HCT116 (cell line): ENCODE data around the gene PALMD. TPM values are rescaled to one million over a fixed set of nuclear protein-coding genes. Genes with fewer than 3 reads are reported as not detected.

Source experiments
- ATAC-seq: fragments of 200-7000 bp; cut with Tn5 transposase; 2 replicates; pipeline ENCODE4 v1.9.1; 2020; ENCODE audit warnings: mild to moderate bottlenecking, moderate library complexity
- BruUV-seq: library from RNA; stranded (reverse); fragments of 400-500 nt; replicated peaks from 2 replicates; lab custom pipeline; 2021; lab: Mats Ljungman, UMichigan
- CTCF ChIA-PET: fragments of 300-600 bp; sonication (Branson Sonifier 250); formaldehyde crosslinking; loops from one replicate; lab custom pipeline; 2021; ENCODE audit warnings: antibody characterized with exemption; lab: Charles Lee
- POLR2A ChIA-PET: fragments of 300-600, 350-600 bp; sonication (Branson Sonifier 250); formaldehyde crosslinking; loops from one replicate; lab custom pipeline; 2021; ENCODE audit warnings: antibody characterized with exemption; lab: Charles Lee
- RAD21 ChIA-PET, 2 experiments: fragments of 300-600 bp; sonication (Branson Sonifier 250); formaldehyde crosslinking; loops; one replicate each; lab custom pipeline; 2023; ENCODE audit warnings: low total read pairs in 2 of 2; ENCODE audit not compliant: uncharacterized antibody in 2 of 2, unreplicated experiment in 2 of 2, low non-redundant PET in 1 of 2; lab: Charles Lee
- DNase-seq: peaks from one replicate; pipeline ENCODE4 v3.0.0-alpha.2; 2010; ENCODE audit warnings: low read depth, low spot score
- H2AFZ ChIP-seq: fragments of 200-600 bp; shearing (Covaris generic), sonication (generic); 2 replicates; pipeline ENCODE4 v1.6.1; 2017; ENCODE audit warnings: low read depth, mixed run types, mixed read lengths, antibody characterized with exemption, low read length; ENCODE audit not compliant: poor library complexity, severe bottlenecking
- H3K27ac ChIP-seq: 2 replicates; pipeline ENCODE4 v1.5.1; 2012; ENCODE audit warnings: low read depth, low read length
- H3K27me3 ChIP-seq: fragments of 200-600 bp; sonication (generic); 2 replicates; pipeline ENCODE4 v1.6.1; 2016; ENCODE audit warnings: mixed run types, low read length, mixed read lengths; ENCODE audit not compliant: insufficient read depth
- H3K36me3 ChIP-seq, 2 experiments: fragments of 200-500 bp in 1 of 2; fragments of 200-600 bp in 1 of 2; sonication (Bioruptor generic) in 1 of 2; sonication (generic) in 1 of 2; 2 replicates each; pipeline versions ENCODE4 v1.5.1 to v1.6.1; 2014 to 2016; ENCODE audit warnings: low read length in 2 of 2, inconsistent platforms in 1 of 2, mixed read lengths in 1 of 2, mixed run types in 1 of 2; ENCODE audit not compliant: insufficient read depth in 2 of 2, control insufficient read depth in 1 of 2
- H3K4me1 ChIP-seq, 2 experiments: fragments of 200-600 bp in 1 of 2; sonication (generic) in 1 of 2; 2 replicates each; pipeline versions ENCODE4 v1.5.1 to v1.6.1; 2012 to 2017; ENCODE audit warnings: low read length in 2 of 2, inconsistent platforms in 1 of 2, mild to moderate bottlenecking in 1 of 2, mixed read lengths in 1 of 2, mixed run types in 1 of 2, moderate library complexity in 1 of 2; ENCODE audit not compliant: insufficient read depth in 2 of 2, control insufficient read depth in 1 of 2
- H3K4me2 ChIP-seq: fragments of 200-600 bp; sonication (generic); 2 replicates; pipeline ENCODE4 v1.6.1; 2017; ENCODE audit warnings: mixed run types, low read length, mixed read lengths
- H3K4me3 ChIP-seq, 2 experiments: fragments of 200-600 bp in 1 of 2; sonication (generic) in 1 of 2; replicated peaks in 1 of 2; 2 replicates each; pipeline ENCODE4 v1.5.1; 2011 to 2016; ENCODE audit warnings: low read length in 2 of 2, control low read depth in 1 of 2, low read depth in 1 of 2, mild to moderate bottlenecking in 1 of 2, mixed read lengths in 1 of 2, mixed run types in 1 of 2
- H3K79me2 ChIP-seq: fragments of 200-600 bp; sonication (generic); 2 replicates; pipeline ENCODE4 v1.6.1; 2017; ENCODE audit warnings: mild to moderate bottlenecking, mixed run types, low read length, moderate library complexity, mixed read lengths; ENCODE audit not compliant: insufficient read depth
- H3K9ac ChIP-seq: fragments of 200-600 bp; sonication (generic); 2 replicates; pipeline ENCODE4 v1.6.1; 2016; ENCODE audit warnings: low read length, mixed read lengths
- H3K9me2 ChIP-seq: fragments of 200-600 bp; sonication (generic), shearing (Covaris generic); 2 replicates; pipeline ENCODE4 v1.6.1; 2017; ENCODE audit warnings: mixed run types, mild to moderate bottlenecking, moderate library complexity; ENCODE audit not compliant: insufficient read depth
- H3K9me3 ChIP-seq, 2 experiments: fragments of 200-500 bp in 1 of 2; fragments of 200-600 bp in 1 of 2; sonication (Bioruptor generic) in 1 of 2; sonication (generic) in 1 of 2; 2 replicates each; pipeline ENCODE4 v1.6.1; 2014 to 2017; ENCODE audit warnings: low read length in 2 of 2, mixed read lengths in 2 of 2, inconsistent platforms in 1 of 2, low read depth in 1 of 2, mild to moderate bottlenecking in 1 of 2, mixed run types in 1 of 2, moderate library complexity in 1 of 2; ENCODE audit not compliant: control insufficient read depth in 1 of 2, insufficient read depth in 1 of 2
- H4K20me1 ChIP-seq: fragments of 200-600 bp; sonication (generic), shearing (Covaris generic); 2 replicates; pipeline ENCODE4 v1.6.1; 2017; ENCODE audit warnings: mixed run types, mild to moderate bottlenecking, moderate library complexity; ENCODE audit not compliant: insufficient read depth
- CEBPB ChIP-seq: IDR thresholded peaks from 2 replicates; pipeline ENCODE4 v1.6.1; 2012; ENCODE audit warnings: low read depth
- POLR2A ChIP-seq: IDR thresholded peaks from 2 replicates; pipeline ENCODE4 v1.7.0; 2011; ENCODE audit warnings: borderline replicate concordance; ENCODE audit not compliant: insufficient read depth, insufficient read length; ENCODE audit errors: extremely low read depth
- REST ChIP-seq: IDR thresholded peaks from 2 replicates; pipeline ENCODE4 v1.6.1; 2012; ENCODE audit warnings: low read depth
- SP1 ChIP-seq: IDR thresholded peaks from 2 replicates; pipeline ENCODE4 v1.6.1; 2012; ENCODE audit warnings: low read depth
- ZFX ChIP-seq: fragments of 450-650 bp; IDR thresholded peaks from 2 replicates; pipeline ENCODE4 v1.6.1; 2017
- ZNF274 ChIP-seq: fragments of 200-500 bp; sonication (Bioruptor generic); IDR thresholded peaks from 2 replicates; pipeline ENCODE4 v1.6.1; 2014; ENCODE audit warnings: mild to moderate bottlenecking, low read depth, low read length, inconsistent platforms
- intact Hi-C: fragments of 100-400 bp; cut with micrococcal nuclease; formaldehyde crosslinking; loops from 2 replicates; pipeline ENCODE4 v1.10.0; 2022
- total RNA-seq: library from RNA; stranded (reverse); gene quantifications from one replicate; pipeline ENCODE4 v1.2.1, GENCODE V29; 2021; ENCODE audit not compliant: unreplicated experiment

PALMD gene
- total RNA-seq, 1 experiment from 2014 or later = 0.12 TPM

GRCh38 chr1:99675994-99676393, 30.1 kb downstream of the PALMD start:
- TF ChIP-seq CEBPB = no peak
- TF ChIP-seq POLR2A = no peak
- no peak for TF ChIP-seq ZNF274
- no peak for TF ChIP-seq REST
- TF ChIP-seq ZFX = no peak
- H3K9me2 ChIP-seq = no peaks in the 10 kb centered on the region
- no peak overlapping the region for H3K4me3 ChIP-seq
- ATAC-seq = no peak
- intact Hi-C loops = no loop called here
- no peak overlapping the region for H3K27ac ChIP-seq
- H3K9ac ChIP-seq = no peak overlapping the region
- H3K79me2 ChIP-seq = no peaks in the 10 kb centered on the region
- no peaks in the 10 kb centered on the region for H3K9me3 ChIP-seq
- no peaks in the 10 kb centered on the region for H4K20me1 ChIP-seq
- H3K27me3 ChIP-seq = no peaks in the 10 kb centered on the region
- ChIA-PET RAD21 (no interaction called here), CTCF (no interaction called here), POLR2A (no interaction called here)
- H3K4me2 ChIP-seq = no peak overlapping the region
- no peak for DNase-seq
- H3K4me1 ChIP-seq = no peaks in the 10 kb centered on the region
- no peaks in the 10 kb centered on the region for H3K36me3 ChIP-seq
- no TSS peak for BruUV-seq
- no peak overlapping the region for H2AFZ ChIP-seq

- RAD21 ChIA-PET = no interaction called here
- Histone ChIP-seq H3K4me3 (no peak overlapping the region), H3K9ac (no peak overlapping the region), H3K27me3 (no peaks in the 10 kb centered on the region), H3K9me3 (no peaks in the 10 kb centered on the region), H2AFZ (no peak overlapping the region), H3K4me1 (no peaks in the 10 kb centered on the region), H3K4me2 (no peak overlapping the region), H3K9me2 (no peaks in the 10 kb centered on the region), H3K36me3 (no peaks in the 10 kb centered on the region), H3K27ac (no peak overlapping the region), H4K20me1 (no peaks in the 10 kb centered on the region), H3K79me2 (no peaks in the 10 kb centered on the region)
- CTCF ChIA-PET = no interaction called here
- TF ChIP-seq SP1 = no peak
- DNase-seq (no peak), ATAC-seq (no peak)
- BruUV-seq = no TSS peak
- intact Hi-C loops = no loop called here
- POLR2A ChIA-PET = no interaction called here
Observed at GRCh38 chr1:99676876-99677275, 31.0 kb downstream of the PALMD start.
